ENCODE results near the gene ARFGAP3.

- TF ChIP-seq POLR2A (IDR thresholded peaks at IDR 0.05; ENCODE audit: low read depth, low read length), result no peak
- TF ChIP-seq POLR2AphosphoS5 (IDR thresholded peaks at IDR 0.05; ENCODE audit: low read depth, low read length), result no peak
- no peak for TF ChIP-seq TAF1 (IDR thresholded peaks at IDR 0.05; ENCODE audit: low read depth, low read length)
Observed at GRCh38 chr22:42825796-42826195, 31.3 kb downstream of the ARFGAP3 start.

Measured in GM12891 (cell line).